ENCODE data around the gene C10orf105. TPM values are rescaled to one million over a fixed set of nuclear protein-coding genes. Genes with fewer than 3 reads are reported as not detected.

Gene C10orf105
- total and polyA plus RNA-seq, 8 donors = 0.17 to 1.0 (median 0.57) TPM

DNA sequence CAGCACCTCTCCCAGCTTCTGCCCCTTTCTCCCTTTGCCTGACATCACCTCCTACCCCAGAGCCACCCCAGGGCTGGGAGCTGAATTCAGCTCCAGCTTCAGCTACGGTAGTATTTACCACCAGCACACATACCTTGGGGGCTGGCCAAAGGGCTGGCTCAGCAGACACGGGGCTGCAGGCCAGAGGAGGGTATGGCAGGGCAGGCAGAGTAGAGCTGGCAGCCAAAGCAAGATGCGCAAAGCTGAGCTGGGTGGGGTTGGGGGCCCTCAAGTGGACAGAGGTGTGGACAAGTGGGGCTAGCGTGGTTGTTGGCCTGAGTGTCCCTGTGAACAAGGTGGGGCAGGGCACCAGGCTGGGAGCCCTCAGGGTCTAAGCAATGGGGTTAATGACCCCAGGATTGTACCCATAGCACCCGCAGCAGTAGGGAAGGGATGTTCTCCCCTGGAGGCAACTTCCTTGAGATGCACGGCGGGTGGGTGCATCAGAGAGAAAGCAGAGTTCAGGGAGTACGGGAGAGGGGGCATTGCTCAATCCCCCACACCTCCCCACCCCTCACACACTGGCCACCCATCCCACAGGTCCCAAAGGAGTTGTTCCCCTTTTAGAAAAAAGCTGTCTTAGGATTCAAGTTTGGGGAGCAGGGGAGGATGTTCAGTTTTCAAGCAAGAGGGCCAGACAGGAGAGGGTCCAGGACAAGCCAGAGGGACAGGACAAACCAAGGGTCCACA is 45.8 kb upstream of the C10orf105 start:
- peak overlapping the region; percentile 44 to 92 for H3K27ac ChIP-seq
- no peak overlapping the region for H3K4me3 ChIP-seq
- peaks cover 0 to 61% of the 10 kb centered on the region in 2 donors for H3K36me3 ChIP-seq
- H3K27me3 ChIP-seq = no peaks in the 10 kb centered on the region
- peaks cover 45 to 99% of the 10 kb centered on the region in 2 donors for H3K4me1 ChIP-seq
- DNase-seq = no peak
- TF ChIP-seq, protein P1, sequence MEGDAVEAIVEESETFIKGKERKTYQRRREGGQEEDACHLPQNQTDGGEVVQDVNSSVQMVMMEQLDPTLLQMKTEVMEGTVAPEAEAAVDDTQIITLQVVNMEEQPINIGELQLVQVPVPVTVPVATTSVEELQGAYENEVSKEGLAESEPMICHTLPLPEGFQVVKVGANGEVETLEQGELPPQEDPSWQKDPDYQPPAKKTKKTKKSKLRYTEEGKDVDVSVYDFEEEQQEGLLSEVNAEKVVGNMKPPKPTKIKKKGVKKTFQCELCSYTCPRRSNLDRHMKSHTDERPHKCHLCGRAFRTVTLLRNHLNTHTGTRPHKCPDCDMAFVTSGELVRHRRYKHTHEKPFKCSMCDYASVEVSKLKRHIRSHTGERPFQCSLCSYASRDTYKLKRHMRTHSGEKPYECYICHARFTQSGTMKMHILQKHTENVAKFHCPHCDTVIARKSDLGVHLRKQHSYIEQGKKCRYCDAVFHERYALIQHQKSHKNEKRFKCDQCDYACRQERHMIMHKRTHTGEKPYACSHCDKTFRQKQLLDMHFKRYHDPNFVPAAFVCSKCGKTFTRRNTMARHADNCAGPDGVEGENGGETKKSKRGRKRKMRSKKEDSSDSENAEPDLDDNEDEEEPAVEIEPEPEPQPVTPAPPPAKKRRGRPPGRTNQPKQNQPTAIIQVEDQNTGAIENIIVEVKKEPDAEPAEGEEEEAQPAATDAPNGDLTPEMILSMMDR (IDR thresholded peaks at IDR 0.05) = no peak
- ATAC-seq = no peak
- intact Hi-C loops (cut with DNase I) = no loop called here
- no peaks in the 10 kb centered on the region for H3K9me3 ChIP-seq

DNA sequence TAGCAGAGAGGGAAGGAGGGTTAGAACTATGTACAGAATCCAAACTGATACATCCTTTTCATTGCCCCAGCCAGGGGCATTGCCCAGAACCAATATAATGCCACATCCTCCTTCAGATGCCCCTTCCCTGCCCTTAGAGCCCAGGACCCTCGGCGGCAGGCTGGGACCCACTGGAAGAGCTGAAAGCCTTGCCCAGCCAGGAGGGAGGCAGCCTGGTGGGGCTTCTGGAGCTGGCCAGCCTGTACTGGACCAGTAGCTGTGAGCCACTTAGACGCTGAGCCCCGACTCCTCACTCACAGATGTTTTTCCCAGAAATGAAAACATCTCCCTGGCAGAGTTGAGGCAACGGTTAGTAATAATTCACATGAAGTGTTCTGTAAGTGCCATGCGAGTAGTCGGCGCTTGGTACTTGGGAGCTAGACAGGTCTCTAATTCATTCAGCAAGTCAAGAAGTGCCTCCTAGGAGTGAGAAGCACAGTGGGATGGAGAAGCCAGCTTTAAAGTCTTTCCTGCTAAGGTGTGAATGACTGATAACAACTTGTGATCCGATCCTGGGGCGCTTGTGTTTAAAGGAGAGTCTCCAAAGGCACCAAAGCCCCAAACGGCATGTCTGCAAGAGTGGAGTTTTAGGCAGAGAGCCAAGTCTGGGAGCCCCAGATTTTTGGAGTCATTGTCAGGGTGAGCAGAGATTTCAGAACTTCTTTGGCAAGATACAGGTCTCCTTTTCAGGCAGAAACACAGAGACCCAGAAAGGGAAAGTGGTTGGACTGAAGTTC is 44.0 kb upstream of the C10orf105 start:
- Histone ChIP-seq H3K27me3 (no peaks in the 10 kb centered on the region), H3K36me3 (peaks cover 0 to 66% of the 10 kb centered on the region in 2 donors), H3K4me1 (peaks cover 37 to 92% of the 10 kb centered on the region in 2 donors), H3K4me3 (no peak overlapping the region), H3K27ac (peak overlapping the region in 1 of 2 donors; percentile 92), H3K9me3 (no peaks in the 10 kb centered on the region)
- DNase-seq = no peak
- peak; percentile 30 for ATAC-seq
- TF ChIP-seq, protein P1 (IDR thresholded peaks at IDR 0.05) = no peak
- intact Hi-C loops (cut with DNase I) = no loop called here

DNA sequence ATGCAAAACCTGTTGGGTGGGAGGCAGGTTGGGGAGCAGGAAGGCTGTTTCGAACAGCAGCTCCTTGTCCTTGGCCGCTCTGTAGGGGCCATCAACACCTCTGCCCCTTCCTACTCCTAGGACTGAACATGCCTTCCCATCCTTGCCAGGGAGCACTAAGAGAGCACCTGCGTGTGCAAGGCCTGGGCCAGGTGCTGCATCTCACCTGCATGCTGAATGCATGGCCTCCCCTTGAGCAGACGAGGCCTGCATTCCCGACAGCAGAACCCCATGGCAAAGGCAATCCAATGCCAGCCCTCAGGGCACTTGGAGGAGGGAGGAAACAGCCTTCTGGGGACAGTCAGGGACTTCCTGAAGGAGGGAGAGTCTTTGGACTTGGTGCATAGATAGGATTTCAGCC is 42.7 kb upstream of the C10orf105 start:
- peak overlapping the region in 1 of 2 donors; percentile 92 for H3K27ac ChIP-seq
- TF ChIP-seq, protein P1 (IDR thresholded peaks at IDR 0.05) = no peak
- H3K4me1 ChIP-seq = peaks cover 30 to 92% of the 10 kb centered on the region in 2 donors
- H3K9me3 ChIP-seq = no peaks in the 10 kb centered on the region
- ATAC-seq (no peak), DNase-seq (no peak)
- H3K27me3 ChIP-seq = no peaks in the 10 kb centered on the region
- H3K4me3 ChIP-seq = no peak overlapping the region
- intact Hi-C loops (cut with DNase I) = no loop called here
- peaks cover 0 to 69% of the 10 kb centered on the region in 2 donors for H3K36me3 ChIP-seq

DNA sequence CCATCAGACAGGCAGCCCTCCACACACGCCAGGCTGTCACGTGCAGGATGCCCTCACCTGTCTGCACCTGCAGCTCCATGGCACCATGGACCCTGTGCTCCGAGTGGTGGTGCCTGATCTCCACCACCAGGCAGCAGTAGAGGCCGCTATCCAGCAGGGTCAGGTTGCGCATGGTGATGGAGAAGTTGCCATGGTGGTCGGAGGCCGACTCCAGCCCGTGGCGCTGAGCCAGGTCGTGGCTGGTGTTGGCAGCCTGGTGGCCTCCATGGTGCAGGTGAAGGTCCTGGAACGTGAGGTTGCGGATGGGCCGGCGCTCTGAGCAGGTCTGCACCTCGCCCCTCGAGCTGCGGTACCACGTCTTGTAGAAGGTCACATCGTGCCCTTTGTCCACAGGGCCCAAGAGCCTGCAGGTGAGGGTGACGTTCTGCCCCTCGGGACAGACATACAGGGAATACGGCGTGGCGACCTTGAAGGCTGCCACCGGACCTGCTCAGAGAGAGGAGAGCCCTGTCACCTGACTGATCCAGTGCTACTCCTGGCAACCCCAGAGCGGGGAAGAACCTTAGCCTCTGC is 42.0 kb upstream of the C10orf105 start:
- Histone ChIP-seq H3K27ac (peak overlapping the region in 1 of 2 donors; percentile 92), H3K4me1 (peaks cover 29 to 92% of the 10 kb centered on the region in 2 donors), H3K27me3 (no peaks in the 10 kb centered on the region), H3K36me3 (peaks cover 0 to 65% of the 10 kb centered on the region in 2 donors), H3K9me3 (no peaks in the 10 kb centered on the region), H3K4me3 (no peak overlapping the region)
- intact Hi-C loops (cut with DNase I) = no loop called here
- ATAC-seq (no peak), DNase-seq (no peak)
- TF ChIP-seq, protein P1 (IDR thresholded peaks at IDR 0.05) = no peak

DNA sequence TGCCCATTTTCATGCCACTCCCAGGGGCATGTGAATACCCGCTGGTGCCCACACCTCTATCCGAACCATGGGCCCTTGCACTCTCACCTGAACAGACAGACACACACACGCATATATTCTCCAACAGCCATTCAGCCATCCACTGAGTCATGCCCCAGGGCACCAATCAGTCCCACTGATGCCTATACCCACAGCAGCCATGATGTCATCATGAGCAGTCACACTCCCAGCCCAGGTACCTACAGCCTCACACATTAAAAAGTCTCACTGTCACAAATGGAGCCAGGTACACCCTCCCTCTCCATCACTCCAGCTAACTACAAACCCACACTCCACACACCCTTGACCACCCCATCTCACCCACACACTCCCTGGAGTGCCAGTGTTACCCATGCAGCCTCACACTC is 41.5 kb upstream of the C10orf105 start:
- no peaks in the 10 kb centered on the region for H3K9me3 ChIP-seq
- H3K27me3 ChIP-seq = no peaks in the 10 kb centered on the region
- H3K4me3 ChIP-seq = no peak overlapping the region
- no peak for DNase-seq
- H3K27ac ChIP-seq = peak overlapping the region in 1 of 2 donors; percentile 92
- peaks cover 0 to 61% of the 10 kb centered on the region in 2 donors for H3K36me3 ChIP-seq
- intact Hi-C loops (cut with DNase I) = no loop called here
- peaks cover 28 to 92% of the 10 kb centered on the region in 2 donors for H3K4me1 ChIP-seq
- no peak for ATAC-seq
- TF ChIP-seq, protein P1 (IDR thresholded peaks at IDR 0.05) = no peak
